Tibial nerve (tissue), 4 donors: ENCODE measurements around the gene HOXB2. TPM values are rescaled to one million over a fixed set of nuclear protein-coding genes. Genes with fewer than 3 reads are reported as not detected.

ENCODE experiments used
- DNase-seq, 2 donors: peaks; one replicate each; pipeline ENCODE4 v3.0.0-alpha.2; 2019; ENCODE audit warnings: low spot score in 2 of 2
- H3K27ac ChIP-seq, 4 donors: fragments of 200-600 bp; sonication (generic) in 3 of 4; one replicate each; pipeline ENCODE4 v1.5.1; 2017 to 2019; ENCODE audit warnings: mild to moderate bottlenecking in 1 of 4
- H3K27me3 ChIP-seq, 2 donors: fragments of 200-600 bp; sonication (generic) in 1 of 2; one replicate each; pipeline versions ENCODE4 v1.5.1 to v1.6.0; 2017 to 2019
- H3K36me3 ChIP-seq, 3 donors: fragments of 200-600 bp; sonication (generic); one replicate each; pipeline ENCODE4 v1.5.1; 2018 to 2019
- H3K4me1 ChIP-seq, 4 donors: fragments of 200-600 bp; sonication (generic) in 3 of 4; one replicate each; pipeline ENCODE4 v1.5.1; 2017 to 2019
- H3K4me3 ChIP-seq, 4 donors: fragments of 200-600 bp; sonication (generic) in 3 of 4; one replicate each; pipeline ENCODE4 v1.5.1; 2017 to 2019; ENCODE audit warnings: mild to moderate bottlenecking in 1 of 4, moderate library complexity in 1 of 4
- H3K9me3 ChIP-seq, 4 donors: fragments of 200-600 bp; sonication (generic) in 3 of 4; one replicate each; pipeline ENCODE4 v1.5.1; 2017 to 2019
- CTCF ChIP-seq, 5 experiments: fragments of 200-600 bp in 3 of 5; fragments of 450-650 bp in 2 of 5; sonication (generic) in 3 of 5; IDR thresholded peaks; one replicate each; pipeline ENCODE4 v1.5.1; 2016 to 2019; ENCODE audit warnings: antibody characterized with exemption in 5 of 5, mild to moderate bottlenecking in 3 of 5, moderate library complexity in 2 of 5
- EP300 ChIP-seq, 2 donors: sonication (generic); formaldehyde crosslinking; IDR thresholded peaks; one replicate each; pipeline ENCODE4 v1.6.1; 2017; ENCODE audit warnings: antibody characterized with exemption in 2 of 2, mild to moderate bottlenecking in 1 of 2
- POLR2A ChIP-seq, 2 donors: fragments of 450-650 bp; IDR thresholded peaks; one replicate each; pipeline ENCODE4 v1.6.1; 2017; ENCODE audit warnings: antibody characterized with exemption in 2 of 2, mild to moderate bottlenecking in 2 of 2, moderate library complexity in 2 of 2
- WGBS, 2 donors: methylation state at CpG; one replicate each; pipeline ENCODE4 v1.1.5; 2018; 5-methylcytosine and 5-hydroxymethylcytosine counted together
- total RNA-seq, 4 donors: library from RNA; depleted of rRNA; stranded (reverse); fragments of >200 nt; gene quantifications; one replicate each; pipeline ENCODE4 v1.1.0, GENCODE V29; 2016

Gene HOXB2
- total RNA-seq, 4 donors from 2014 or later = 6.9 to 29.3 (median 19.2) TPM

- WGBS, 2 donors = 72 to 79% methylated on average over 6 of the region's 6 CpGs
- H3K27ac ChIP-seq = no peak overlapping the region
- no peak for DNase-seq
- no peaks in the 10 kb centered on the region for H3K9me3 ChIP-seq
- TF ChIP-seq POLR2A (IDR thresholded peaks at IDR 0.05) = no peak
- no peak for TF ChIP-seq CTCF (IDR thresholded peaks at IDR 0.05)
- H3K27me3 ChIP-seq = peaks cover 0 to 64% of the 10 kb centered on the region in 2 donors
- H3K36me3 ChIP-seq = no peaks in the 10 kb centered on the region
- H3K4me1 ChIP-seq = no peaks in the 10 kb centered on the region
- H3K4me3 ChIP-seq = no peak overlapping the region
Observed at GRCh38 chr17:48498164-48498850, 46.6 kb downstream of the HOXB2 start.

GRCh38 chr17:48497103-48497502, 47.8 kb downstream of the HOXB2 start:
- WGBS, 2 donors = 54 to 61% methylated on average over 2 of the region's 2 CpGs
- Histone ChIP-seq H3K4me3 (no peak overlapping the region), H3K36me3 (no peaks in the 10 kb centered on the region), H3K4me1 (peaks cover 0 to 10% (median 3%) of the 10 kb centered on the region in 4 donors), H3K27me3 (peaks cover 0 to 64% of the 10 kb centered on the region in 2 donors), H3K9me3 (no peaks in the 10 kb centered on the region), H3K27ac (no peak overlapping the region)
- DNase-seq = no peak
- no peak for TF ChIP-seq POLR2A (IDR thresholded peaks at IDR 0.05)
- no peak for TF ChIP-seq CTCF (IDR thresholded peaks at IDR 0.05)
- TF ChIP-seq EP300 (IDR thresholded peaks at IDR 0.05) = no peak

DNA sequence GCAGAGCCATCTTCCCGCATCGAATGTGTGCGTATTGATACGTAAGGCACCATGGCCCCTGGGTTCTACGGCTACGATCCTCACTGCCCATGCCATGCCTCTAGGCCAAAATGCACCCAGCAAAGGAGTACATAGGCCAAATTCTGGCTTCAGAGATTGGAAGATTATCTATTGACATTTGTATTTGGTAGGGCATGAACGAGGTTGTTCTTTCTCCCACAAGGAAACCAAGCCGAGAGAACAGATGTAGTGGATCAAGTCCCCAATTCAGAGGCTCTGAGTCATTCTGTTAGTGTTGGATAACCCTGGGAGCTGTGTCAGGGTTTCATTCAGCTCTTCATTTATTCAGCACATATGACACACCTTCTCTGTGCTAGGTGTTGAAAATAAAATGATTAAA, 50.6 kb downstream of the HOXB2 start:
- peaks cover 0 to 79% of the 10 kb centered on the region in 2 donors for H3K27me3 ChIP-seq
- H3K36me3 ChIP-seq = no peaks in the 10 kb centered on the region
- TF ChIP-seq CTCF (IDR thresholded peaks at IDR 0.05) (no peak), EP300 (IDR thresholded peaks at IDR 0.05) (no peak), POLR2A (IDR thresholded peaks at IDR 0.05) (no peak)
- WGBS, 2 donors = 84 to 95% methylated on average over 8 of the region's 8 CpGs
- H3K9me3 ChIP-seq = no peaks in the 10 kb centered on the region
- no peak overlapping the region for H3K27ac ChIP-seq
- H3K4me1 ChIP-seq = peaks cover 0 to 10% (median 3%) of the 10 kb centered on the region in 4 donors
- H3K4me3 ChIP-seq = no peak overlapping the region
- DNase-seq = no peak

Other genes starting within 250 kb of the HOXB2 start
- 1 to 10 TPM in 3 of 4 donors, under 1 TPM in 1; 0.59 to 2.0 (median 1.3) TPM for gene SKAP1, start 114.9 kb downstream of the HOXB2 start, total RNA-seq
- gene HOXB1, start 14.1 kb downstream of the HOXB2 start, total RNA-seq = not detected
- gene HOXB4, start 33.2 kb upstream of the HOXB2 start, total RNA-seq = 1 to 10 TPM; 1.2 to 3.5 (median 2.0) TPM
- gene HOXB3, start 45.1 kb upstream of the HOXB2 start, total RNA-seq = 10 to 100 TPM in 2 of 4 donors, 1 to 10 TPM in 2; 3.7 to 14.1 (median 9.4) TPM
- gene HOXB5, start 48.7 kb upstream of the HOXB2 start, total RNA-seq = 1 to 10 TPM in 2 of 4 donors, not detected in 2; 1.6 to 1.8 TPM
- gene HOXB6, start 59.9 kb upstream of the HOXB2 start, total RNA-seq = 1 to 10 TPM in 3 of 4 donors, under 1 TPM in 1; 0.66 to 5.1 (median 2.9) TPM
- 1 to 10 TPM; 1.8 to 4.0 (median 2.3) TPM for gene HOXB7, start 65.9 kb upstream of the HOXB2 start, total RNA-seq
- gene HOXB8, start 70.2 kb upstream of the HOXB2 start, total RNA-seq = under 1 TPM in 2 of 4 donors, not detected in 2; 0.66 to 0.90 TPM
- under 1 TPM in 2 of 4 donors, not detected in 2; 0.21 to 0.30 TPM for gene HOXB9, start 81.2 kb upstream of the HOXB2 start, total RNA-seq
- not detected for gene PRAC1, start 177.4 kb upstream of the HOXB2 start, total RNA-seq
- gene PRAC2, start 178.1 kb upstream of the HOXB2 start, total RNA-seq = not detected
- not detected for gene HOXB13, start 183.6 kb upstream of the HOXB2 start, total RNA-seq